ENCODE results near the gene KCNJ12.

KCNJ12 gene

GRCh38 chr17:21368545-21369246, 7.5 kb upstream of the KCNJ12 start:
- DNase-seq (ENCODE audit: low read depth in 2 of 2) = no peak

GRCh38 chr17:21369395-21369794, 6.8 kb upstream of the KCNJ12 start:
- no peak for DNase-seq (ENCODE audit: low read depth in 2 of 2)

- DNase-seq (ENCODE audit: low read depth in 2 of 2) = no peak
These were observed 5.7 kb upstream of the KCNJ12 start for GRCh38 chr17:21370430-21370829.

GRCh38 chr17:21371511-21372081, 4.6 kb upstream of the KCNJ12 start:
- DNase-seq (ENCODE audit: low read depth in 2 of 2) = no peak

- no peak for DNase-seq (ENCODE audit: low read depth in 2 of 2)
These were observed 3.8 kb upstream of the KCNJ12 start for GRCh38 chr17:21372256-21372954.

GRCh38 chr17:21373036-21373435, 3.1 kb upstream of the KCNJ12 start:
- DNase-seq (ENCODE audit: low read depth in 2 of 2) = no peak

- DNase-seq (ENCODE audit: low read depth in 2 of 2) = no peak
These were observed 2.3 kb upstream of the KCNJ12 start for GRCh38 chr17:21373696-21374440.

- DNase-seq (ENCODE audit: low read depth in 2 of 2) = no peak
These were observed 1.6 kb upstream of the KCNJ12 start for GRCh38 chr17:21374441-21375161.

- no peak for DNase-seq (ENCODE audit: low read depth in 2 of 2)
These were observed 996 bp upstream of the KCNJ12 start for GRCh38 chr17:21375162-21375560.

GRCh38 chr17:21375757-21376080, 438 bp upstream of the KCNJ12 start:
- no peak for DNase-seq (ENCODE audit: low read depth in 2 of 2)

- DNase-seq (ENCODE audit: low read depth in 2 of 2) = no peak
These were observed 868 bp downstream of the KCNJ12 start for GRCh38 chr17:21376759-21377690.

GRCh38 chr17:21377705-21378396, 1.7 kb downstream of the KCNJ12 start:
- no peak for DNase-seq (ENCODE audit: low read depth in 2 of 2)

- DNase-seq (ENCODE audit: low read depth in 2 of 2) = no peak
These were observed 2.4 kb downstream of the KCNJ12 start for GRCh38 chr17:21378553-21378952.

- no peak for DNase-seq (ENCODE audit: low read depth in 2 of 2)
These were observed 3.0 kb downstream of the KCNJ12 start for GRCh38 chr17:21379080-21379711.

- no peak for DNase-seq (ENCODE audit: low read depth in 2 of 2)
These were observed 4.5 kb downstream of the KCNJ12 start for GRCh38 chr17:21380659-21381058.

GRCh38 chr17:21381076-21381706, 5.0 kb downstream of the KCNJ12 start:
- DNase-seq (ENCODE audit: low read depth in 2 of 2) = no peak

GRCh38 chr17:21382560-21383495, 6.7 kb downstream of the KCNJ12 start:
- no peak for DNase-seq (ENCODE audit: low read depth in 2 of 2)

- no peak for DNase-seq (ENCODE audit: low read depth in 2 of 2)
These were observed 9.2 kb downstream of the KCNJ12 start for GRCh38 chr17:21385281-21385845.

Data from stimulated activated CD4-positive, alpha-beta T cell treated with anti-CD3 and anti-CD28 coated beads, Interleukin-12 subunit alpha, Interleukin-12 subunit beta, amount 100 ng/mL, for 24 hours (primary cell).